Epithelial cell of prostate (primary cell): ENCODE measurements around the gene WNK3.

Experiments
- DNase-seq: peaks from one replicate; pipeline ENCODE4 v3.0.0-alpha.2; 2011; ENCODE audit warnings: low read depth, low spot score
- H3K27ac ChIP-seq: fragments of 450-650 bp; 2 replicates; pipeline ENCODE4 v1.5.1; 2017; ENCODE audit warnings: mild to moderate bottlenecking

The WNK3 gene

GRCh38 chrX:54173791-54174190 is 184.1 kb downstream of the WNK3 start:
- no peak for DNase-seq
- H3K27ac ChIP-seq, result no peak overlapping the region

- no peak overlapping the region for H3K27ac ChIP-seq
- no peak for DNase-seq
Measured at GRCh38 chrX:54172455-54172854, 185.4 kb downstream of the WNK3 start.

GRCh38 chrX:54171527-54172250 is 186.2 kb downstream of the WNK3 start:
- DNase-seq, result no peak
- no peak overlapping the region for H3K27ac ChIP-seq

- H3K27ac ChIP-seq, result no peak overlapping the region
- DNase-seq, result no peak
Measured at GRCh38 chrX:54171091-54171490, 186.8 kb downstream of the WNK3 start.

GRCh38 chrX:54166915-54167314 is 190.9 kb downstream of the WNK3 start:
- H3K27ac ChIP-seq, result no peak overlapping the region
- DNase-seq, result no peak

GRCh38 chrX:54157561-54157960 is 200.3 kb downstream of the WNK3 start:
- no peak for DNase-seq
- H3K27ac ChIP-seq, result no peak overlapping the region
